HepG2 (cell line): ENCODE results near the gene CTTNBP2NL. TPM values are rescaled to one million over a fixed set of nuclear protein-coding genes. Genes with fewer than 3 reads are reported as not detected.
"Not testable (repeated sequence)": the region's sequence is repeated elsewhere in the genome, so short reads cannot be mapped to it uniquely, and the experiment has no call there.

Experiments
- ATAC-seq: fragments of 200-7000 bp; cut with Tn5 transposase; 3 replicates; pipeline ENCODE4 v1.9.1; 2020; ENCODE audit warnings: mild to moderate bottlenecking, moderate library complexity
- BruUV-seq: library from RNA; stranded (reverse); fragments of 400-500 nt; replicated peaks from 2 replicates; lab custom pipeline; 2021; lab: Mats Ljungman, UMichigan
- CTCF ChIA-PET: fragments of 300-600 bp; formaldehyde crosslinking; extraction: SDS; loops from one replicate; lab custom pipeline; 2021; ENCODE audit warnings: low total read pairs, inconsistent platforms, low intra/inter-chr PET ratio; lab: Yijun Ruan, JAX
- POLR2A ChIA-PET: fragments of 350-600 bp; sonication (Branson Sonifier 250); formaldehyde crosslinking; loops from one replicate; lab custom pipeline; 2020; ENCODE audit warnings: antibody characterized with exemption, inconsistent platforms; lab: Yijun Ruan, JAX
- DNase-seq: peaks from one replicate; pipeline ENCODE4 v3.0.0-alpha.2; 2015; ENCODE audit warnings: low spot score
- FAIRE-seq: peaks from 3 replicates; lab custom pipeline; 2011; peaks lifted over from hg19 to GRCh38; lab: Jason Lieb, UNC
- H2AFZ ChIP-seq: one replicate; pipeline ENCODE4 v1.6.1; 2011; ENCODE audit warnings: low read length, inconsistent platforms
- H3K27ac ChIP-seq: fragments of 300-600 bp; 3 replicates; pipeline ENCODE4 v1.8.0; 2011; ENCODE audit warnings: mixed run types, mild to moderate bottlenecking, mixed read lengths, low read length, inconsistent platforms; ENCODE audit not compliant: insufficient read depth; ENCODE audit errors: extremely low read length
- H3K27me3 ChIP-seq, 2 experiments: fragments of 200-600 bp in 1 of 2; 2 replicates in 1 of 2; 3 replicates in 1 of 2; pipeline versions ENCODE4 v1.6.0 to v1.8.0; 2011; ENCODE audit warnings: low read length in 2 of 2, mild to moderate bottlenecking in 2 of 2, moderate library complexity in 2 of 2, inconsistent platforms in 1 of 2; ENCODE audit not compliant: insufficient read depth in 2 of 2, control insufficient read depth in 1 of 2
- H3K36me3 ChIP-seq, 2 experiments: fragments of 200-600 bp in 1 of 2; replicated peaks in 1 of 2; 2 replicates in 1 of 2; 3 replicates in 1 of 2; pipeline versions ENCODE4 v1.5.1 to v1.8.0; 2011; ENCODE audit warnings: low read length in 2 of 2, inconsistent platforms in 1 of 2; ENCODE audit not compliant: insufficient read depth in 2 of 2, control insufficient read depth in 1 of 2
- H3K4me1 ChIP-seq: 2 replicates; pipeline ENCODE4 v1.5.1; 2012; ENCODE audit warnings: low read length, inconsistent platforms; ENCODE audit not compliant: insufficient read depth
- H3K4me2 ChIP-seq: 2 replicates; pipeline ENCODE4 v1.6.0; 2011; ENCODE audit warnings: low read depth, low read length, inconsistent platforms
- H3K4me3 ChIP-seq, 3 experiments: fragments of 200-600 bp in 1 of 3; sonication (generic), shearing (Covaris generic) in 1 of 3; replicated peaks in 1 of 3; 2 replicates each; pipeline ENCODE4 v1.5.1; 2011 to 2016; ENCODE audit warnings: low read length in 3 of 3, inconsistent platforms in 2 of 3, low read depth in 2 of 3, mild to moderate bottlenecking in 2 of 3, control low read depth in 1 of 3, mixed read lengths in 1 of 3; ENCODE audit not compliant: insufficient read depth in 1 of 3
- H3K79me2 ChIP-seq: one replicate; pipeline ENCODE4 v1.6.1; 2011; ENCODE audit warnings: low read length, inconsistent platforms; ENCODE audit not compliant: insufficient read depth
- H3K9ac ChIP-seq: 2 replicates; pipeline ENCODE4 v1.6.0; 2011; ENCODE audit warnings: mild to moderate bottlenecking, low read depth, low read length, inconsistent platforms; ENCODE audit not compliant: insufficient read depth
- H3K9me3 ChIP-seq: 2 replicates; pipeline ENCODE4 v1.5.1; 2012; ENCODE audit warnings: mild to moderate bottlenecking, low read length
- H4K20me1 ChIP-seq: 2 replicates; pipeline ENCODE4 v1.6.0; 2011; ENCODE audit warnings: inconsistent platforms, mild to moderate bottlenecking, low read length, moderate library complexity; ENCODE audit not compliant: insufficient read depth
- KAT2B ChIP-seq: fragments of 150-350 bp; IDR thresholded peaks from 2 replicates; pipeline ENCODE4 v1.6.1; 2014; ENCODE audit warnings: low read depth, low read length, borderline replicate concordance
- MAFK ChIP-seq, 2 experiments: IDR thresholded peaks in 1 of 2; conservative IDR thresholded peaks in 1 of 2; 2 replicates each; pipeline ENCODE4 v1.6.1; 2011; ENCODE audit warnings: improper control_type of control experiment in 2 of 2, low read length in 2 of 2
- RERE ChIP-seq: IDR thresholded peaks from 2 replicates; pipeline ENCODE4 v1.6.1; 2016; ENCODE audit warnings: low read depth, missing genetic modification reagents, missing compliant biosample characterization
- WGBS: methylation state at CpG from one replicate; pipeline ENCODE4 v1.1.6; 2017; ENCODE audit warnings: low lambda C conversion rate; 5-methylcytosine and 5-hydroxymethylcytosine counted together
- in situ Hi-C: cut with HindIII; loops from 2 replicates; pipeline ENCODE4 v1.10.0; 2017; ENCODE audit warnings: low pct_unique_long_range_greater_than_20kb; ENCODE audit not compliant: extremely low pct_ligation_motif_present
- intact Hi-C: fragments of 100-400 bp; cut with micrococcal nuclease; formaldehyde crosslinking; loops from one replicate; pipeline ENCODE4 v1.10.0; 2022; ENCODE audit not compliant: unreplicated experiment
- polyA plus RNA-seq, 8 experiments: library from polyadenylated mRNA; depleted of rRNA in 3 of 8; stranded (reverse) in 7 of 8; unstranded in 1 of 8; fragments of >200 nt; fragmentation: Illumina TruSeq in 4 of 8; extraction: Trizol in 4 of 8; gene quantifications; 2 replicates each; pipeline versions ENCODE4 v1.2.1 to v1.2.3, GENCODE V29; 2011 to 2016; ENCODE audit warnings: low read depth in 4 of 8, missing spikeins in 1 of 8, mixed read lengths in 1 of 8; ENCODE audit not compliant: insufficient read depth in 1 of 8
- total RNA-seq, 5 experiments: library from RNA; depleted of rRNA; stranded (reverse); fragments of >200 nt; fragmentation: Illumina TruSeq; extraction: Trizol; gene quantifications; 2 replicates each; pipeline ENCODE4 v1.2.3, GENCODE V29; 2016; ENCODE audit warnings: low read depth in 1 of 5

CTTNBP2NL gene
- total and polyA plus RNA-seq, 2 of the 13 experiments (the other 11 are each of a cell fraction or from before 2014, with no cell fraction given), result 2.1 to 4.1 TPM

- no peak for TF ChIP-seq RERE
These were observed 81.5 kb downstream of the CTTNBP2NL start (continued) for GRCh38 chr1:112477550-112477949.

- WGBS, result 38% methylated on average over 1 of the region's 1 CpG
- no peaks in the 10 kb centered on the region; a peak in 1 of 5 replicates for H3K27me3 ChIP-seq
- H3K9ac ChIP-seq, result no peak overlapping the region
- no peaks in the 10 kb centered on the region for H3K4me1 ChIP-seq
- TF ChIP-seq KAT2B (no peak), MAFK (conservative IDR thresholded peaks at IDR 0.05 in 1 of 2, IDR thresholded peaks at IDR 0.05 in 1 of 2; ENCODE audit: low read length in 2 of 2) (0 out of 4 replicates have a peak, but pooled peaks of 1 of the 2 experiments have one; percentile 21)
- no peak for DNase-seq
- CTCF ChIA-PET, result no interaction called here
- H3K4me3 ChIP-seq, result no peak overlapping the region
- no peaks in the 10 kb centered on the region for H4K20me1 ChIP-seq
- no peak for ATAC-seq
- intact Hi-C loops, result no loop called here
- no peaks in the 10 kb centered on the region for H3K36me3 ChIP-seq
- H3K27ac ChIP-seq, result no peak overlapping the region
- no peaks in the 10 kb centered on the region for H3K9me3 ChIP-seq
- in situ Hi-C loops, result no loop called here
- H2AFZ ChIP-seq, result no peak overlapping the region
- POLR2A ChIA-PET, result no interaction called here
- no peak overlapping the region for H3K4me2 ChIP-seq
- no peak for FAIRE-seq
- no peaks in the 10 kb centered on the region for H3K79me2 ChIP-seq
- BruUV-seq, result no TSS peak
These were observed 82.3 kb downstream of the CTTNBP2NL start for GRCh38 chr1:112478314-112478713.

GRCh38 chr1:112486063-112486462, 90.0 kb downstream of the CTTNBP2NL start:
- DNase-seq, CTCF ChIA-PET, H4K20me1 ChIP-seq, H2AFZ ChIP-seq, H3K4me2 ChIP-seq, FAIRE-seq, H3K79me2 ChIP-seq, POLR2A ChIA-PET, H3K9ac ChIP-seq, in situ Hi-C loops, H3K27me3 ChIP-seq, H3K27ac ChIP-seq, H3K36me3 ChIP-seq, H3K9me3 ChIP-seq, ATAC-seq, intact Hi-C loops, H3K4me3 ChIP-seq, H3K4me1 ChIP-seq, BruUV-seq: not testable (repeated sequence)
- WGBS, result 63% methylated on average over 1 of the region's 1 CpG

GRCh38 chr1:112487686-112488085, 91.7 kb downstream of the CTTNBP2NL start:
- H3K36me3 ChIP-seq, H3K4me3 ChIP-seq, in situ Hi-C loops, H2AFZ ChIP-seq, POLR2A ChIA-PET, BruUV-seq, ATAC-seq, CTCF ChIA-PET, H3K4me1 ChIP-seq, H3K9me3 ChIP-seq, H3K27me3 ChIP-seq, intact Hi-C loops, H4K20me1 ChIP-seq, DNase-seq, H3K27ac ChIP-seq, H3K9ac ChIP-seq, FAIRE-seq, H3K79me2 ChIP-seq, H3K4me2 ChIP-seq: not testable (repeated sequence)
- WGBS, result 70% methylated on average over 6 of the region's 6 CpGs
